Measurements from ENCODE around the gene DEF6. TPM values are rescaled to one million over a fixed set of nuclear protein-coding genes. Genes with fewer than 3 reads are reported as not detected.
"Not testable (repeated sequence)": the region's sequence is repeated elsewhere in the genome, so short reads cannot be mapped to it uniquely, and the experiment has no call there.

The DEF6 gene
- total and polyA plus RNA-seq, 11 donors = 0.38 to 14.4 (median 1.1) TPM

DNA sequence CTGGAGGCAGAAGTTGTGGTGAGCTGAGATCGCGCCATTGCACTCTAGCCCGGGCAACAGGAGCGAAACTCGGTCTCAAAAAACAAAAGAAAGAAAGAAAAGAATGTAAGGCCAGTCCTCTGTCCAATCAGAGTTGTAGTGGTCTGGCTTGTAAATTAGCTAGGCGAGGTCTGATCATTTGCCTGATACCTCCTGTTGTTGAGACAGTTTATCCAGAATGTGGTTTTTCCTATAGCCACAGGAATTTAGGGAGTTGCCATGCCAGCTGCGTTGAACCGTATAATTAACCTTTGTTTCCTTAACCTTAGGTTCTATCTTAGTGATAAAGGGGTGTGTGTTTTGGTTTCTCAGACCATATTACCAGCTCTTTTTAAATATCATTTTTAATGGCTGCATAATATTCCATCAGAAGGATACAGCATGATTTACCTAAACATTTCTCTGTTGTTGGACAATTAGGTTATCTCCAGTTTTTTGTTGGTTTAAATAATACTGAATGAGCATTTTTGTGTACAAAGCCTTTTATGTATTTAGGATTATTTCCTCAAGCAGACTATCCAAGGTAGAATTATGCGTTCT is 33.0 kb downstream of the DEF6 start:
- DNase-seq = no peak
- Histone ChIP-seq H3K4me1 (peaks cover 0 to 8% (median 0%) of the 10 kb centered on the region in 12 donors), H3K9me3 (no peaks in the 10 kb centered on the region), H3K27ac (no peak overlapping the region), H3K27me3 (no peaks in the 10 kb centered on the region), H3K4me3 (no peak overlapping the region), H3K36me3 (no peaks in the 10 kb centered on the region)
- no peak for TF ChIP-seq POLR2A (IDR thresholded peaks at IDR 0.05)
- TF ChIP-seq, protein P1, sequence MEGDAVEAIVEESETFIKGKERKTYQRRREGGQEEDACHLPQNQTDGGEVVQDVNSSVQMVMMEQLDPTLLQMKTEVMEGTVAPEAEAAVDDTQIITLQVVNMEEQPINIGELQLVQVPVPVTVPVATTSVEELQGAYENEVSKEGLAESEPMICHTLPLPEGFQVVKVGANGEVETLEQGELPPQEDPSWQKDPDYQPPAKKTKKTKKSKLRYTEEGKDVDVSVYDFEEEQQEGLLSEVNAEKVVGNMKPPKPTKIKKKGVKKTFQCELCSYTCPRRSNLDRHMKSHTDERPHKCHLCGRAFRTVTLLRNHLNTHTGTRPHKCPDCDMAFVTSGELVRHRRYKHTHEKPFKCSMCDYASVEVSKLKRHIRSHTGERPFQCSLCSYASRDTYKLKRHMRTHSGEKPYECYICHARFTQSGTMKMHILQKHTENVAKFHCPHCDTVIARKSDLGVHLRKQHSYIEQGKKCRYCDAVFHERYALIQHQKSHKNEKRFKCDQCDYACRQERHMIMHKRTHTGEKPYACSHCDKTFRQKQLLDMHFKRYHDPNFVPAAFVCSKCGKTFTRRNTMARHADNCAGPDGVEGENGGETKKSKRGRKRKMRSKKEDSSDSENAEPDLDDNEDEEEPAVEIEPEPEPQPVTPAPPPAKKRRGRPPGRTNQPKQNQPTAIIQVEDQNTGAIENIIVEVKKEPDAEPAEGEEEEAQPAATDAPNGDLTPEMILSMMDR (IDR thresholded peaks at IDR 0.05) = no peak
- intact Hi-C loops (cut with DNase I) = no loop called here
- WGBS, 4 donors = 95 to 96% (median 95%) methylated on average over 9 of the region's 9 CpGs
- ATAC-seq = no peak

DNA sequence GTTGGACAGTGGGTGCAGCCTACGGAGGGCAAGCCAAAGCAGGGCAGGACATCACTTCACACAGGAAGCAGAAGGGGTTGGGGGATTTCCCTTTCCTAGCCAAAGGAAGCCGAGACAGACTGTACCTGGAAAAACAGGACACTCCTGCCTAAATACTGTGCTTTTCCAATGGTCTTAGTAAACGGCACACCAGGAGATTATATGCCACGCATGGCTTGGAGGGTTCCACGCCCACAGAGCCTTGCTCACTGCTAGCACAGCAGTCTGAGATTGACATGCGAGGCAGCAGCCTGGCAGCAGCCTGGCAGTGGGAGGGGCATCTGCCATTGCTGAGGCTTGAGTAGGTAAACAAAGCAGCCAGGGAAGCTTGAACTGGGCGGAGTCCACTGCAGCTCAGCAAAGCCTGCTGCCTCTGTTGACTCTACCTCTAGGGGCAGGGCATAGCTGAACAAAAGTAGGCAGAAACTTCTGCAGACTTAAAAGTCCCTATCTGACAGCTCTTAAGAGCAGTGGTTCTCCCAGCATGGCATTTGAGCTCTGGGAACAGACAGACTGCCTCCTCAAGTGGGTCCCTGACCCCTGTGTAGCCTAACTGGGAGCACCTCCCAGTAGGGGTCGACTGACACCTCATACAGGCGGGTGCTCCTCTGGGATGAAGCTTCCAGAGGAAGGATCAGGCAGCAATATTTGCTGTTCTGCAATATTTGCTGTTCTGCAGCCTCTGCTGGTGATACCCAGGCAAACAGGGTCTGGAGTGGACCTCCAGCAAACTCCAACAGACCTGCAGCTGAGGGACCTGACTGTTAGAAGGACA is 34.7 kb downstream of the DEF6 start:
- H3K27me3 ChIP-seq; H3K4me1 ChIP-seq; H3K9me3 ChIP-seq; intact Hi-C loops (cut with DNase I); H3K36me3 ChIP-seq; H3K4me3 ChIP-seq; H3K27ac ChIP-seq: not testable (repeated sequence)
- 67 to 82% (median 72%) methylated on average over 9 of the region's 9 CpGs for WGBS, 4 donors
- DNase-seq = peak in 2 of 5 donors; percentile 47 to 50
- peak in 1 of 4 donors; percentile 49 for ATAC-seq

DNA sequence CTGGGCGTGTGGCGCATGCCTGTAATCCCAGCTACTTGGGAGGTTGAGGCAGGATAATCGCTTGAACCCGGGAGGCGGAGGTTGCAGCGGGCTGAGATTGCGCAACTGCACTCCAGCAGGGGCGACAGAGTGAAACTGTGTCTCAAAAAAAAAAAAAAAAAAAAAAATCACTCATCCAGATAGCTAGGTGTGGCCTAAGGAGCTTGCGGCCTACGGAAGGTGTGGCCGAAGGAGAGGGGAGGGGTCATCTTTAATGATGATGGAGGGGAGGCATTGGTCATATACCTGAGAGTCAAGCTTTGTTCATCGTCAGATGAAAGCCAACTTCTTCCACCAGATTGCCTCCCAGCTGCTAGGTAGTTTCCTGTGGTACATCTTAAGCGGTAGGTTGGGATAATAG is 43.9 kb downstream of the DEF6 start:
- intact Hi-C loops (cut with DNase I) = loop anchor here in 6 of 10 donors (5.0 to 10.0 kb wide), 3 partner anchors 71 to 126 kb away; partner anchors contain the start of gene RPL10A (in 5 of the 6)
- DNase-seq (no peak), ATAC-seq (no peak)
- no peak for TF ChIP-seq POLR2A (IDR thresholded peaks at IDR 0.05)
- TF ChIP-seq, protein P1 (IDR thresholded peaks at IDR 0.05) = no peak
- peaks cover 0 to 18% (median 4%) of the 10 kb centered on the region in 9 donors for H3K36me3 ChIP-seq
- H3K4me3 ChIP-seq = no peak overlapping the region
- no peak overlapping the region for H3K27ac ChIP-seq
- no peaks in the 10 kb centered on the region for H3K9me3 ChIP-seq
- 84 to 91% (median 87%) methylated on average over 13 of the region's 13 CpGs for WGBS, 4 donors
- H3K27me3 ChIP-seq = no peaks in the 10 kb centered on the region
- peaks cover 0 to 30% (median 19%) of the 10 kb centered on the region in 12 donors for H3K4me1 ChIP-seq

DNA sequence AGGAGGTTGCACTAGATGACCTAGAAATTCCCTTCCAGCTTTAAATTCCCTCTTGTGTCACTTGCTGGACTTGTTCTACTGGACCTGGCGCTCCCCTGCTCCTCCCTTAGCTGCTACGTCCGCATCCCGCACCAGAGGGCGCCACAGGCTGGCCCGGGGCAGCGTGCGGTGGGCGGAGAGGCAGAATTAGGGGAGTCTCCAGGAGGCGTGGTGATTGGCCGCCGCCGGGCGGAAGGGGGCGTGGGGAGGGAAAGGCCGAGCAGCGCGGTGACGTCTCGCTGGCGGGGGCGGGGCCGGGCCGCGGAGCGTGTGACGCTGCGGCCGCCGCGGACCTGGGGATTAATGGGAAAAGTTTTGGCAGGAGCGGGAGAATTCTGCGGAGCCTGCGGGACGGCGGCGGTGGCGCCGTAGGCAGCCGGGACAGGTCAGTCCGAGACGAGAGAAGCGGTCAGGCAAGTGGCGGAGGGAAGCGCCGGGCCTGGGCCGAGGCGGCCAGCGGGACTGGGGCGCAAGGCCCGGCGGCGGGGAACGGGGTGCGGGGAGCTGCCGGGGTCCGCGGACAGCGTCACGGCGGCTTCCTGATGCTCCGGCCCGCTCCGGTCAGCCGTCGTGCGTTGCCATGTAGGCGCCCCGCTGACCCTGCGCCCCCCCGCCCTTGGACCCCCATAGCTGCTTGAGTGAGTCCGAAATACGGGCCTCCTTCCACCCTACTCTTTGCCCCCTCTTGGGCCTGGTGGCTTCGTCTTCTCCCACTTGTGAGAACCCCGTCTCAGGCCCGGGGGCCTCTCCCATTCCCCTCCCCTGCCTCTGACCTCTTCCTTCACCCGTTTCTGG is 44.9 kb downstream of the DEF6 start, which contains the start of gene PPARD:
Gene PPARD (plus strand): TSS at position 301 of the 834 bp plus-strand sequence. CDS start 68,530 bp downstream, outside the sequence.
- peak; percentile 87 to 91 for TF ChIP-seq POLR2A (IDR thresholded peaks at IDR 0.05)
- TF ChIP-seq, protein P1 (IDR thresholded peaks at IDR 0.05) = peak; percentile 95 to 99 (median 98)
- ATAC-seq (peak; percentile 99 to 100 (median 100)), DNase-seq (peak; percentile 98 to 100 (median 98))
- Histone ChIP-seq H3K9me3 (no peaks in the 10 kb centered on the region), H3K27me3 (no peaks in the 10 kb centered on the region), H3K36me3 (peaks cover 0 to 28% (median 13%) of the 10 kb centered on the region in 9 donors), H3K4me1 (peaks cover 0 to 30% (median 19%) of the 10 kb centered on the region in 12 donors), H3K27ac (peak within 1 kb of the TSS; percentile 62 to 94 (median 89)), H3K4me3 (peak within 1 kb of the TSS; percentile 64 to 97 (median 94))
- WGBS, 4 donors = 1% methylated on average over 31 to 77 of the region's 77 CpGs
- intact Hi-C loops (cut with DNase I) = loop anchor here (1.0 to 10.0 kb wide), 10 partner anchors 70 to 126 kb away; partner anchors contain the start of gene RPL10A (in 7 of the 10)

All from heart left ventricle (tissue), 16 donors.